Astrocyte of the cerebellum (primary cell): Measurements from ENCODE around the gene SLC6A4.

ENCODE experiments used
- DNase-seq: peaks from one replicate; pipeline ENCODE4 v3.0.0-alpha.2; 2011; ENCODE audit warnings: low read depth
- H3K4me3 ChIP-seq: 2 replicates; pipeline ENCODE4 v1.5.1; 2011; ENCODE audit warnings: mild to moderate bottlenecking, low read depth, low read length, moderate library complexity
- in situ Hi-C: cut with HindIII; loops from 2 replicates; pipeline ENCODE4 v1.10.0; 2017; ENCODE audit warnings: low sequenced_read_pairs
- TF ChIP-seq, protein P1 (sequence below): IDR thresholded peaks from 2 replicates; pipeline ENCODE4 v1.5.1; 2012; ENCODE audit warnings: low read length, low read depth, moderate library complexity, mild to moderate bottlenecking; ENCODE audit errors: missing control alignments

The SLC6A4 gene

DNA sequence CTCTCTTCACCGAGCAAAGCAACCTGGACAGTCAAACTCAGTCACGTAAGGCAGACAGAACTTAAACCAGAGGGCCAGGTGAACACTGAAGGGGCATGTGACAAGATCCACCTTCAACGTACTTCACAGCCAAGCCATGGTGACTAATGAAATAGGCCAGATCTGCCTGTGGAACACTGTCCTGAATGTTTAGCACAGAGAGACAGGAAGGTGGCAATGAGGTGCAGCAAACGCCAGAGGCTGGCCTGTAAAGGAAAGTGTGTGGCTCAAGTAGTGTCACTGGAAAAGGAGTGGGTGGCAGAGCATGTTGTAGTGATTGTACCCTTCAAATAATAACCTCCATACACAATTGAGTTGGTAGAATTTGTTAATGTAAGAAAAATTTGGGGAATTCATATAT lies 38.1 kb downstream of the SLC6A4 start:
- TF ChIP-seq, protein P1, sequence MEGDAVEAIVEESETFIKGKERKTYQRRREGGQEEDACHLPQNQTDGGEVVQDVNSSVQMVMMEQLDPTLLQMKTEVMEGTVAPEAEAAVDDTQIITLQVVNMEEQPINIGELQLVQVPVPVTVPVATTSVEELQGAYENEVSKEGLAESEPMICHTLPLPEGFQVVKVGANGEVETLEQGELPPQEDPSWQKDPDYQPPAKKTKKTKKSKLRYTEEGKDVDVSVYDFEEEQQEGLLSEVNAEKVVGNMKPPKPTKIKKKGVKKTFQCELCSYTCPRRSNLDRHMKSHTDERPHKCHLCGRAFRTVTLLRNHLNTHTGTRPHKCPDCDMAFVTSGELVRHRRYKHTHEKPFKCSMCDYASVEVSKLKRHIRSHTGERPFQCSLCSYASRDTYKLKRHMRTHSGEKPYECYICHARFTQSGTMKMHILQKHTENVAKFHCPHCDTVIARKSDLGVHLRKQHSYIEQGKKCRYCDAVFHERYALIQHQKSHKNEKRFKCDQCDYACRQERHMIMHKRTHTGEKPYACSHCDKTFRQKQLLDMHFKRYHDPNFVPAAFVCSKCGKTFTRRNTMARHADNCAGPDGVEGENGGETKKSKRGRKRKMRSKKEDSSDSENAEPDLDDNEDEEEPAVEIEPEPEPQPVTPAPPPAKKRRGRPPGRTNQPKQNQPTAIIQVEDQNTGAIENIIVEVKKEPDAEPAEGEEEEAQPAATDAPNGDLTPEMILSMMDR: no peak
- no peak overlapping the region for H3K4me3 ChIP-seq
- in situ Hi-C loops: no loop called here
- DNase-seq: no peak

DNA sequence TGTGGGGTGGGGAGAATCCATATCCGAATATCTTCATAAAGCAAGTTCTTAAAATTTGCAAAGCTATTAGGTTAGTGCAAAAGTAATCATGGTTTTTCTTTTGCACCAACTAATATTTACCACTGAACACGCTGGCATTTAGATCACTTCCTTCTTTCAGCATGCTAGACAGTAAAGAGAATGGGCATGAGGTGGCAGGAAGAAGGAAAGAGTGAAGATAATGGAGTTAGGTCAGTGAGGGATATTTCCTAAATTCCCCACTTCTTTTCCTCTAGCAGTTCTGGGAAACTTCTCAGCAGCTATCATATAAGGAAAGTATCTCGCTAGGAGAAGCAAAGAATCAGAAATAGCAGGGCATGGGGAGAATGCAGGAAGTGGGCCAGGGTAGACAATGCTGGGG lies 39.0 kb downstream of the SLC6A4 start:
- in situ Hi-C loops: no loop called here
- no peak for DNase-seq
- TF ChIP-seq, protein P1: no peak
- no peak overlapping the region for H3K4me3 ChIP-seq

DNA sequence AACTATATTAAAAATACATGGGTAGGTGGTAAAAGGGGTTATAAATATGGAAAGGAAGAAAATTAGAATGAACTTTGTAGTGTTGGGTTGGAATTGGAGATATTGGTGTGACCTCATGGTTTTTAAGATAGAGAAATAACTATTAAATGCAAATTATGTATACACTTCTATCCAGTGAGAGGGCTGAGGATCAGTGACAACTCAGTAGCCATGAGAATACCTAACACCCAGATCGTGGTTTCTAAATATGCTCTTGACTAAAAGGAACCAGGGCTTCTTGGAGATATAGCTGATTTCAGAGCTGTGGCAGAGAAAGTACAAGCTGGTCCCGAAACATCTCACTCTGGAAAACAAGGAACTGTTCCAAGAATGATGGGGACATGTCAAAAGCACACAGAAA lies 44.4 kb downstream of the SLC6A4 start:
- no peak overlapping the region for H3K4me3 ChIP-seq
- in situ Hi-C loops: no loop called here
- TF ChIP-seq, protein P1: no peak
- DNase-seq: no peak

DNA sequence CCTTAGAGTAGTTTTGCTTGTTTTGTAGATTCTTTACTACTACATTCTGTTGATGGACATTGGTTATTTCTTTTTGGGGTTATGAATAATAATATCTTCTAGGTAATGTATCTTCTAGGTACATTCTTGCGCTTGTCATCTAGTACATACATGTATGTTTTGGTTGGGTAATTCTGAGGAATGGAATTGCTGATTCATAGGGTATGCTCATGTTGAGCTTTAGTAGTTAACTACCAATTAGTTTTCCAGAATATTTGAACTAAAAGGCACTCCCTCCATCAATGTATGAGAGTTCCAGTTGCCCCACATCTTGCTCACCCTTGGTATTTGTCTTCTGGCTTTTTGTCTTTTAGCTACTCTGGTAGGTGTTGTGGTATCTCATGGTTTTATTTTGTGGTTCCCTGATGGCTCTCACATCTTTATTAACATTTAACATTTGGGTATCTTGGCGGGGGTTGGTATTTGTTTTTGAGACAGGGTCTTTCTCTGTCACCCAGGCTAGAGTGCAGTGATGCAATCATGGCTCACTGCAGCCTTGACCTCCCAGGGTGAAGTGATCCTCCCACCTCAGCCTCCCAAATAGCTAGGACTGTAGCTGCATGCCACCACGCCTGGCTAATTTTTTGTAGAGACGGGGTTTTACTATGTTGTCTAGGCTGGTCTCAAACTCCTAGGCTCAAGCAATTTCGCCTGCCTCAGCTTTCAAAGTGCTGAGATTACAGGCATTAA lies 47.1 kb downstream of the SLC6A4 start:
- H3K4me3 ChIP-seq: no peak overlapping the region
- TF ChIP-seq, protein P1: no peak
- in situ Hi-C loops: no loop called here
- no peak for DNase-seq

DNA sequence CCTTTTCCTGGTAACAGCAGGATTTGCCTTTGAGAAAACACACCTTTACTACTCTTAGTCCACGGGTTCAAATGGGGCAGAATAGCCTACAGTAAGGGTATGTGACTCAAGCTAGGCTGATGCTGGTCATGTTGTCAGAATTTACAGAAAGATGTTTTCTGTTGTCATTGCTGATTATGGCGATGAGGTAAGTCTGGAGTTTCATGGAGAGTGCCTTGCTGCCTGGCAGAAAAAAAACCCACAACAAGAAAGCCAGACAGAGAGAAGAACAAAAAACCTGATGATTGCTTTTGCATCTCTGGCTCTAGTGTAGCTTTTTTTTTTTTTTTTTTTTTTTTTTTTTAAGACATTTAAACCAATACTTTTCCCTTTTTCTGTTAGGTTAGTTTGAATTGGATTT lies 47.9 kb downstream of the SLC6A4 start:
- in situ Hi-C loops: no loop called here
- no peak for DNase-seq
- no peak overlapping the region for H3K4me3 ChIP-seq
- TF ChIP-seq, protein P1: no peak

DNA sequence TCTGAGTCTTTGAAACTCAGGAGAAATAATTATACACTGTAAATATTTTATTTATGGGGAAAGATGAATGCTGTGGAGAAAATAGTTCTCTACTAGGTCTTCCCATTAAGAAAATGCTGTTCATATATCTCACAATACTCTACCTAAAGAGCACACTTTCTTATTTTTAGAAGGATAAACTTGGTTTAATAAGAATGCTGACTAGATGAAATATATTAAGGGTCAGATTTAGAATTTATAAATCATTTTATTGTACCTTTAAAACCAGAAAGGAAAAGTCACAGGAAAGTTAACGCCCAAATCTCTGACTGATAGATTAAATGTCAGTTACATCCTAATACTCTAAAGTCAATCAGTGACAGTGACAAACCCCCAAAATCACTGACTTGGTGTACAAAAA lies 48.7 kb downstream of the SLC6A4 start:
- H3K4me3 ChIP-seq: no peak overlapping the region
- in situ Hi-C loops: no loop called here
- TF ChIP-seq, protein P1: no peak
- DNase-seq: no peak
